HK-2 (cell line): ENCODE data around the gene TBX1.
"Not testable (repeated sequence)": the region's sequence is repeated elsewhere in the genome, so short reads cannot be mapped to it uniquely, and the experiment has no call there.

Source experiments
- DNase-seq: peaks from one replicate; pipeline ENCODE4 v3.0.0-alpha.2; 2018; ENCODE audit not compliant: unreplicated experiment

The TBX1 gene

DNA sequence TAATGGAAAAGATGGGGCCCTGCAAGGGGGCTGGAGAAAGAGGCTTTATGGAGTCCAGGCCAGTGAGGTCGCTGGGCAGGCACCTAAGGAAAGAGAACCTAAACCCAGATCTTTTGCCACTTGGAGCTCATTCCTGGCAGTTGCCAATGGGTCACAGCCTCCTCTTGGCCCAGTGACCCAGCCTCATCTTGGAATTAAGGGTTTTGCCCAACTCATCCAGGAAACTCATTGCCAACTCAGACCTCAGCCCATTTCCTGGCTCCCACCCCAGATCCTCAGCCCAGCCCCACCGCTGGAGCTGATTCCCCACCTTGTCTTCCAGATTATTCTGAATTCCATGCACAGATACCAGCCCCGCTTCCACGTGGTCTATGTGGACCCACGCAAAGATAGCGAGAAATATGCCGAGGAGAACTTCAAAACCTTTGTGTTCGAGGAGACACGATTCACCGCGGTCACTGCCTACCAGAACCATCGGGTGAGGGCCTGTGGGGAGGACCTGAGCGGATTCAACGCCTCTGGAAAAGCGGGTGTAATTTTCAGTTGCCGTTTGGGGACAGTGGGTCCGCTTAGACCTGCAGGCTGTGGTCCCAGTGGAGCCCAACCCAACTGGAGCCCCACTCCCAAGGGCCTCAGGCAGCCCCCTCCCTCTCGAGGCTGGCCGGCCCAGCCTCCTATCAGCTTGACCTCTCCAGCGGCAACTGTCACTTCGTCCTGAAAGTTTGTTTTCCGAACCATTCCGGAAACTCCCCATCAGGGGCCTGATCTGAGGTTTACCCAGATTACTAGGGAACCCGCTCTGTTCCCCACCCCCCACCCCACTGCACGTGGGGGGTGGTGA is 4.3 kb downstream of the TBX1 start:
- DNase-seq = no peak

DNA sequence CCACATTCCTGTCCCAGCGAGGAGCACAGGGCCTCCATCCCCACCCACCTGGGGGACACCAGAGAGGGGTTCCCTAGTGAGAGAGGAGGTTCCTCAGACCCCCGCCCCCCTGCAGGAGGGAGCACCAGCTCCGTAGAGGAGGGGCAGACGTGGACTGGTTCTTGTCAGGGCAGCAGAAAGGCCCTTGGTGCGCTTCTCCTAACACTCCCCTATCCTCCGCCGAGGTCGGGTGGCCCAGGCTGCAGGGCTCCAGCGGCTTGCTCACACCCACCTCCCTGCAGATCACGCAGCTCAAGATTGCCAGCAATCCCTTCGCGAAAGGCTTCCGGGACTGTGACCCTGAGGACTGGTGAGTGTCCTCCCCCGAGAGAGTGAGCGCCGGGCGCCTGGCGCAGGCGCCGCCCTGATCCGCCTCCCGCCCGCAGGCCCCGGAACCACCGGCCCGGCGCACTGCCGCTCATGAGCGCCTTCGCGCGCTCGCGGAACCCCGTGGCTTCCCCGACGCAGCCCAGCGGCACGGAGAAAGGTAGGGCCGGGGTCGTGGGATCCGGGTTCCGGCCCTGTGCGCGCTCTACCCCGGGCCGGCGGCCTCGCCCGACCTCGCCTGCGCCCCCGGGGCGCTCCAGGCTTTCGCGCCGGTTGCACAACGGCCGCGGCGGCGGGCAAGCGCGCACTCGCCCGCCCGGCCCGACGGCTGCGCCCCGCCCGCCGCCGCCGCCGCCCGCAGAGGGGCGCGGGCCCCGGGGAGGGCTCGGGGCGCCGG is 5.1 kb downstream of the TBX1 start:
- DNase-seq = no peak

DNA sequence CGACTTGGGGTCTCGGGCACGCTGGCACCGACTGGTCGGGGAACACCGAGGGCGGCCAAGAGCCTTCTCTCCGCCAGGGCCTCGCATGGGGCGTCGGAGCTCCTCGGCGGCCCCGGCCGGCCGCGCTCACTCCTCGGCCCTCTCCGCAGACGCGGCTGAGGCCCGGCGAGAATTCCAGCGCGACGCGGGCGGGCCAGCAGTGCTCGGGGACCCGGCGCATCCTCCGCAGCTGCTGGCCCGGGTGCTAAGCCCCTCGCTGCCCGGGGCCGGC is 5.6 kb downstream of the TBX1 start:
- DNase-seq = no peak

DNA sequence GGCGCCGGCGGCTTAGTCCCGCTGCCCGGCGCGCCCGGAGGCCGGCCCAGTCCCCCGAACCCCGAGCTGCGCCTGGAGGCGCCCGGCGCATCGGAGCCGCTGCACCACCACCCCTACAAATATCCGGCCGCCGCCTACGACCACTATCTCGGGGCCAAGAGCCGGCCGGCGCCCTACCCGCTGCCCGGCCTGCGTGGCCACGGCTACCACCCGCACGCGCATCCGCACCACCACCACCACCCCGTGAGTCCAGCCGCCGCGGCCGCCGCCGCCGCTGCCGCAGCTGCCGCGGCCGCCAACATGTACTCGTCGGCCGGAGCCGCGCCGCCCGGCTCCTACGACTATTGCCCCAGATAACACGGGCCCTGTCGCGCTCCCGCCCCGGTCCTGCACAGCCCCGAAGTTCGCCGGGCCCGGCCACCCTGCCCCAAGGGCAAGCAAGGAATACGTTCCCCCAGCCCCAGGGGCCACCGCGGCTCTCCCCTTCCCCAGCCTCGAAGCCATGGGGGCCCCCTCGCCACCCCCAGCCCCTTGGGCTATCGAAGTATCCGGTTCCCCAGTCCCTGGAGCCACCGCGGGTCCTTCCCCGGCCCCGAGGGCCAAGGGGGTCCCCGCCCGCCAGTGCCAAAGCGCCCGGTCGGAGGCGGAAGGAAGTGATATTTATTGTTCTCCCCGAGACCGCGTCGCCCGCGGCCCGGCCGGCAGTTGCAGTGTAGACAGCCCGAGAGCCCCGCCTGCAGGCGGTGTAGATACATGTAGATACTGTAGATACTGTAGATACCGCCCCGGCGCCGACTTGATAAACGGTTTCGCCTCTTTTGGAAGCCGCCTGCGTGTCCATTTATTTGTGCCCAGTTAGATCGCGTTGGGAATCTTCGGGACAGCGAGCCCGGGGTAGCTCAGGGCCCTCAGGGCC is 6.2 kb downstream of the TBX1 start:
- DNase-seq = peak; percentile 62

DNA sequence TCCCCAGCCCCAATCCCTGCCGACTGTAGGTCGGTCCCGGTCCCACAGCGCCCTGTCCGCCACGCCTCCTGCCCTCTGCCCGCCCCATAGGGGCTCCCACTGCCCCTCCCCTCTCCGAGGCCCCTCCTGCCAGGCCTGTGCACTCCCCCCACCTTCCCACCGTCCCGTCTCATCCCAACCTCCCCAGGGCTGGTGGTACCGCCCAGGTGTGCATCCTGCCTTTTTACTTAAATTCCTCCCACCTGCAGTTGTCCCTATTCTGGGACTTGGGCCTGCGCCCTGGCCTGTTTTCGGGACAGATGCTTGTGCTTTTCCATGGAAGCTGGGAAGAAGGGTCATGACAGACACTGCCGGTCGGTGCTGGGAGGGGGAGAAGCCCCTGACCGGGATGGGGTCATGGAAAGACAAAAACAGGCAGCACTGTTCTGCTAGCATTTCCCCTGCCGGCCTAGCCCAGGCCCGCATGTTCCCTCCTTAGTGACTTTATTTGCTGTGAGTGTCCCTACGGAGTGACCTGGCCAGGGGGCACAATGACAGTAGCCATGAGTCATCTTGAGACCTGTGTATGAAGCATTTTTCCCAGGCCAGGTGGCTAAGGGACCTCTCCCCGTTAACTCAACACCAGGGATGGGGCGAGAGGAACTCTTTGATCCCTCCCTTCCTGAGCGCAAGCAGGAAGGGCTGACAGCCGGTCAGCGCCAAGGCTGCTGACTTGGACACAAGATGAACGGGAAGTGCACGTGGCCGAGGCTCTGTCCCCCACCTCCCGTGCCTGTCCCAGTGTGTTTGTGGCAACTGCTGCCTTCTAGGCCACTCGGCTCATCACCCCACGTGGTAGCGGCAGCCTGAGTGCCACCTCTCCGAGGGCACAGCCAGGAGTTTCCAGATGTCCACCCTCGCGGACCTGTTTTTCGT is 7.1 kb downstream of the TBX1 start:
- no peak for DNase-seq

- DNase-seq = no peak
These were observed 8.8 kb downstream of the TBX1 start for GRCh38 chr22:19769393-19769715.

GRCh38 chr22:19770349-19771220 is 10.0 kb downstream of the TBX1 start:
- DNase-seq = no peak

DNA sequence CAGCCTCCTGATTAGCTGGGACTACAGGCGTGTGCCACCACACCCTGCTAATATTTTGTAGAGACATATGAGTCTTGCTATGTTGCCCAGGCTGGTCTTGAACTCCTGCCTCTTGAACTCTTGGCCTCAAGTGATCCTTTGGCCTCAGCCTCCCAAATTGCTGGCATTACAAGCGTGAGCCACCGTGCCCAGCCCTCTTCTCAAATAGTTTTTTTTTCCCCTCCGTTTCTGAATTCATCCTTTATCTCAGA is 11.8 kb downstream of the TBX1 start:
- DNase-seq = no peak

DNA sequence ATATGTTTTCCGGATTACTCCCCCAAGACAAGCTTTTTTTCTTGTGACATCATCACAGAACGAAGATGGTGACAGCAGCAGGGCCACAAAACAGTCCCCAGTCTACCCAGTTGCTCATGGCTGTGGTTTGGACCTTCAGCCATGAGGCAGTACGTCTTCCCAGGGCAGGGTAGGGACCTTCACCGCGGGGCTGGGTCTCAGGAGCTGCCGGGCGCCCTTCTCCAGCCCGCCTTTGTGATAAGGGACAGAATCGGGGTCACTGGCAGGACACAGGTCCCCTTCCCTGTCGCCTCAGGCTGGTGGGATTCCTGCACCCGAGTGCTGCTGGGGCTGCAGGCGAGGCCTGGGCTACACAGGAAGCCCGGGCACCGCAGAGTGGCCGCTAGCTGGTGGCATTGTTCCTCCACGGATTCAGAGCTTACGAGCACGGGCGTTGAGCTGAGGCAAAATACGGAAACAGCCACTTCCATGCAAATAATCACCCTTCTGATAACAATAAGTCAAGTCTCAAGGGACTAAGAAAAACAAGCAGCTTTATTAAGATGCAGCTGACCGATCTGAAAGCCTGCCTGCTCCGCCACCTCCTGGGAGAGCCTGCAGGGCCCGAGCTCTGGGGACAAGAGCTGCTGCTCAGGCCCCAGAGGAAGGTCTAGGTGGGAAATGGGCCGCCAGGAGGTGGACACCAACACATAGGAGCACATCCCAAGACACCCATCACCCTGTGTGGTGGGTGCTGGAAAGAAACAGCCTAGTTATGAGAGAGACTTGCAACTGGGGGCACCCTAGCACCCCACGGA is 12.3 kb downstream of the TBX1 start:
- DNase-seq = no peak

DNA sequence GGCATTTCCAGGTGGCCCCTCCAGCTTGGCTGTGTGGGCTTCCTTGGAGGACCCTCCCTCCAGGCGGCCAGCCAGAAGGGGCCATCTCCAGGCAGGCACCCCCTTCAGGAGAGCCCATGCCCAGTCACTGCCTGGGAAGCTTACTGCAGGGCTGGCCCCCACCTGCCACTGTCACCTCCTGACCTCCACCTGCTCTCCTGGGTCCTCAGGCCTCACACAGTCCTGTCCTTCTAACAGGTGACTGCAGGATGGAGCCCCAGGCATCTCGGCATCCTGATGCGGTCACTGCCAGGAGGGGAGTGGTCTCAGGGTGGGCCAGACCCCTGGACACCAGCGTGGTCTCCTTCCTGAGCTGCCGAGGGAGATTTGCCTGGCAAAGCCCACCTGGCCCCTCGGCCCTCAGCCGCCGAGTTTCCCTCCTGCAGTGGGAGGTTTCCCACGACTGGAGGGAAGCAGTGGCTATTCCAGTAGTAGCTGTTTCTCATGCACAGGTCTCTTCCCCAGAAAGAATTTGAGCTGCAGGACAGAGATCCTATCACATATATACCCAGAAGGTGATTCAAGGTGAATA is 13.0 kb downstream of the TBX1 start:
- no peak for DNase-seq

GRCh38 chr22:19774628-19775027 is 14.1 kb downstream of the TBX1 start:
- DNase-seq = no peak

- DNase-seq = no peak
These were observed 15.1 kb downstream of the TBX1 start for GRCh38 chr22:19775496-19776325.

- DNase-seq = no peak
These were observed 16.0 kb downstream of the TBX1 start for GRCh38 chr22:19776433-19777031.

DNA sequence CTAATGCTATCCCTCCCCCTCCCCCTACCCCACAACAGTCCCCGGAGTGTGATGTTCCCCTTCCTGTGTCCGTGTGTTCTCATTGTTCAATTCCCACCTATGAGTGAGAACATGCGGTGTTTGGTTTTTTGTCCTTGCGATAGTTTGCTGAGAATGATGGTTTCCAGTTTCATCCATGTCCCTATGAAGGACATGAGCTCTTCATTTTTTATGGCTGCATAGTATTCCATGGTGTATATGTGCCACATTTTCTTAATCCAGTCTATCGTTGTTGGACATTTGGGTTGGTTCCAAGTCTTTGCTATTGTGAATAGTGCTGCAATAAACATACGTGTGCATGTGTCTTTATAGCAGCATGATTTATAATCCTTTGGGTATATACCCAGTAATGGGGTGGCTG is 16.6 kb downstream of the TBX1 start:
- DNase-seq = not testable (repeated sequence)

DNA sequence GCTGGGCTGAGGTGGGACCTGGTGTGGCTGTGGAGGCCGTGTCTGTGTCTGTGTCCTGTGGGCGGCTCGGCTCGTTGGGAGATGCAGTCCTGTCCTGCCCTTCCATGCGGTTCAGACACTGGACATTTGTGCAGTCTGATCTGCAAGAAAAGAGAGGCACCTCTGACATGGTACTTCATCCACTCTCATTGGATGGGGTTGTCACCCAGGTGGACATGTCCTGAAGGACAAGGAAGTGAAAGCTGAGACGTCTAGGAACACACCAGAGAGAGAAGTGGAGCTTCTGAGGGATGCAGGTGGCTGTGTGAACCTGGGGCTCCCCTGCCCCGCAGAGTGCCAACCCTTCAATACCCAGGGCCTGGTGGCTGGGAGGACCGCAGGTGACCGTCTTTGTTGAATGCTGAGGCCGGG is 18.4 kb downstream of the TBX1 start:
- DNase-seq = no peak

DNA sequence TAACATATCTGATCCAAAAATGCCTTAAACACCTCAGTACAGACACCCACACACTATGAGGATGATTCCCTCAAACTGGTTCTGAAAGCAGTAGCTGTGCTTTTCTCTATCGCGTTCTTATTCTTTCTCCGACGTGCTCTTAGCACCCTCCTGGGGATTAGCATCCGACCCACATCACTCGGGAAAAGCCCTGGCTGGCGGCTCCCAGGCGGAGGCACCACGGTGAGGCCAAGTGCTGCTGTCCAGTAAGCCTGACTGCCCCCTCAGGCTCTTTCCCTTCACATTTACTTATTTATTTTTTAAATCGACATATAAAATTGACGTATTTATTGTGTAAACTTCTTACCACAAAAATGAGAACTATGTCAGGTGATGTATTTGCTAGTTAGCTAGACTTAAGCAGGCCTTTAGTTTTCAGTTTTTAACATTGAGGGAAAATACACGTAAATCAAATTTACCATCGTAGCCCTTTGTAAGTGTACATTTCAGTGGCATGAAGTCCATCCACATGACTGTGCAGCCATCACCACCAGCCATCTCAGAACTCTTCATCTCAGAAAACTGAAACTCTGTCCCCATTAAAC is 19.2 kb downstream of the TBX1 start:
- no peak for DNase-seq

- DNase-seq = no peak
These were observed 22.0 kb downstream of the TBX1 start for GRCh38 chr22:19782533-19782932.
